Activated T-helper 1 cell treated with anti-CD3 and anti-CD28 coated beads, Interleukin-12 subunit alpha, Interleukin-12 subunit beta, Interleukin-2, Interleukin-4 antibody, amounts not matched to agents 30 ng/mL and 10 ng/mL and 1 ng/mL, durations not matched to agents 14 hours and 24 hours and 36 hours (primary cell): Measurements from ENCODE around the gene ELOVL3. TPM values are rescaled to one million over a fixed set of nuclear protein-coding genes. Genes with fewer than 3 reads are reported as not detected.
"Not testable (repeated sequence)": the region's sequence is repeated elsewhere in the genome, so short reads cannot be mapped to it uniquely, and the experiment has no call there.

Experiments
- DNase-seq: peaks from one replicate; pipeline ENCODE4 v3.0.0; 2021; ENCODE audit warnings: low spot score
- H3K27ac Mint-ChIP-seq: one replicate; pipeline ENCODE4 v1.8.0; 2021; ENCODE audit warnings: mild to moderate bottlenecking, mixed read lengths
- H3K27me3 Mint-ChIP-seq: one replicate; pipeline ENCODE4 v1.8.0; 2022; ENCODE audit warnings: mild to moderate bottlenecking, moderate library complexity, mixed read lengths; ENCODE audit not compliant: insufficient read depth
- H3K36me3 Mint-ChIP-seq: one replicate; pipeline ENCODE4 v1.8.0; 2021; ENCODE audit warnings: low read depth, mixed read lengths
- H3K4me1 Mint-ChIP-seq: one replicate; pipeline ENCODE4 v1.8.0; 2021; ENCODE audit warnings: low read depth, mixed read lengths
- H3K4me3 Mint-ChIP-seq: one replicate; pipeline ENCODE4 v1.8.0; 2021; ENCODE audit warnings: mild to moderate bottlenecking, moderate library complexity, mixed read lengths
- H3K9me3 Mint-ChIP-seq: one replicate; pipeline ENCODE4 v1.8.0; 2021; ENCODE audit warnings: mixed read lengths
- intact Hi-C: fragments of 100-400 bp; cut with micrococcal nuclease; formaldehyde crosslinking; loops from one replicate; pipeline ENCODE4 v1.15.1; 2024
- total RNA-seq: library from RNA; stranded (reverse); gene quantifications from 2 replicates; pipeline ENCODE4 v1.2.3, GENCODE V29; 2022

The ELOVL3 gene
- total RNA-seq, 1 donor from 2014 or later = 0.18 TPM

- Mint-ChIP-seq H3K9me3 (no peaks in the 10 kb centered on the region), H3K4me3 (peak overlapping the region; percentile 5), H3K4me1 (peaks cover 38% of the 10 kb centered on the region), H3K27ac (no peak overlapping the region), H3K27me3 (peaks cover 25% of the 10 kb centered on the region), H3K36me3 (peaks cover 14% of the 10 kb centered on the region)
- intact Hi-C loops = loop anchor here (10.0 kb wide), 1 partner anchor 471 kb away; the partner anchor contains the start of genes ARL3 and SFXN2
- DNase-seq = no peak
Measured at GRCh38 chr10:102243309-102243708, 17.2 kb downstream of the ELOVL3 start.

- Mint-ChIP-seq H3K4me1 (peaks cover 38% of the 10 kb centered on the region), H3K27me3 (peaks cover 9% of the 10 kb centered on the region), H3K4me3 (peak within 1 kb of the TSS; percentile 96), H3K9me3 (no peaks in the 10 kb centered on the region), H3K27ac (peak within 1 kb of the TSS; percentile 91), H3K36me3 (peaks cover 17% of the 10 kb centered on the region)
- intact Hi-C loops = loop anchor here (1.0 to 10.0 kb wide), 13 partner anchors 14 to 469 kb away; partner anchors contain the start of genes ACTR1A, ARL3, ARMH3 and CUEDC2
- DNase-seq = peak; percentile 90
Measured at GRCh38 chr10:102245082-102245931, 19.2 kb downstream of the ELOVL3 start, which contains the start of gene GBF1. TSS of gene GBF1 (plus strand) at chr10:102245532. CDS start at chr10:102258939, 13,407 bp downstream.

- Mint-ChIP-seq H3K27ac (peak overlapping the region; percentile 91), H3K4me3 (peak overlapping the region; percentile 96), H3K27me3 (peaks cover 8% of the 10 kb centered on the region), H3K36me3 (peaks cover 18% of the 10 kb centered on the region), H3K4me1 (peaks cover 38% of the 10 kb centered on the region), H3K9me3 (no peaks in the 10 kb centered on the region)
- DNase-seq = no peak
- intact Hi-C loops = loop anchor here (1.0 to 10.0 kb wide), 13 partner anchors 15 to 469 kb away; partner anchors contain the start of genes ACTR1A, ARL3, ARMH3 and CUEDC2
Measured at GRCh38 chr10:102245932-102246251, 19.8 kb downstream of the ELOVL3 start.

DNA sequence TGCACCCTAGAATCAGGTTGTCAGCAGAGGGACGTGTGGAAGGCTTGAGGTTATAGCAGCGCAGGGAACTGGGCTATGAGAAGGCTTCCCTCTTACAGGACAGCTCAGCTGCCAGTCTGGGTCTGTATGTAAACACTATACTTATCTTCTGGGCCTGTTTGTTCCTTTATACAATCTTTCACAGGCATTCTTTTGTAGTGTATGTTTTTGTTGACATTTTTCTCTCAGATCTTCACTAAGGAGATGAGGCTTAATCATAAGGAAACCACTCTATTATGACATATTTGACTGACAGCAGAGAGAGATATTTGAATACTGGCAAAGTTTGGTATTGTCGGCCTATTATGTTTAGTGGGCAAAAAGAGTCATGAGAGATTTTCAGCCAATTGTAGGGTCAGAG lies 20.2 kb downstream of the ELOVL3 start:
- H3K27me3 Mint-ChIP-seq = peaks cover 5% of the 10 kb centered on the region
- peaks cover 38% of the 10 kb centered on the region for H3K4me1 Mint-ChIP-seq
- H3K36me3 Mint-ChIP-seq = peaks cover 19% of the 10 kb centered on the region
- intact Hi-C loops = loop anchor here (10.0 kb wide), 1 partner anchor 469 kb away; the partner anchor contains the start of genes ARL3 and SFXN2
- H3K27ac Mint-ChIP-seq = peak overlapping the region; percentile 69
- no peak for DNase-seq
- peak overlapping the region; percentile 96 for H3K4me3 Mint-ChIP-seq
- H3K9me3 Mint-ChIP-seq = no peaks in the 10 kb centered on the region

GRCh38 chr10:102247734-102248133 lies 21.6 kb downstream of the ELOVL3 start:
- DNase-seq = no peak
- Mint-ChIP-seq H3K36me3 (peaks cover 19% of the 10 kb centered on the region), H3K4me1 (peaks cover 30% of the 10 kb centered on the region), H3K27ac (peak overlapping the region; percentile 4), H3K27me3 (no peaks in the 10 kb centered on the region), H3K4me3 (peak overlapping the region; percentile 96), H3K9me3 (no peaks in the 10 kb centered on the region)
- intact Hi-C loops = loop anchor here (10.0 kb wide), 1 partner anchor 467 kb away; the partner anchor contains the start of genes ARL3 and SFXN2

DNA sequence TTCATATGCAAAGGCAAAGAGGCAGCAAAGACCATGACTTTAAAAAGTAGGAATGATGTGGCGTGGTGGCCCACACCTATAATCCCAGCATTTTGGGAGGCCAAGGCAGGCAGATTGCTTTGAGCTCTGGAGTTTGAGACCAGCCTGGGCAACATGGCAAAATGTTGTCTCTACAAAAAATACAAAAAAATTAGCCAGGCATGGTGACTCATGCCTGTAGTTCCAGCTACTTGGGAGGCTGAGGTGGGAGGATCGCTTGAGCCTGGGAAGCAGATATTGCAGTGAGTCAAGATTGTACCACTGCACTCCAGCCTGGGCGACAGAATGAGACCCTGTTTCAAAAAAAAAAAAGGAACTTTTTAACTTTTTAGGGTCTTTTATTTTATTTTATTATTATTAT lies 26.4 kb downstream of the ELOVL3 start:
- intact Hi-C loops, DNase-seq, H3K9me3 Mint-ChIP-seq, H3K27me3 Mint-ChIP-seq, H3K4me3 Mint-ChIP-seq, H3K27ac Mint-ChIP-seq: not testable (repeated sequence)
- peaks cover 12% of the 10 kb centered on the region for H3K4me1 Mint-ChIP-seq
- H3K36me3 Mint-ChIP-seq = peaks cover 21% of the 10 kb centered on the region

GRCh38 chr10:102254426-102254825 lies 28.3 kb downstream of the ELOVL3 start:
- no peak for DNase-seq
- Mint-ChIP-seq H3K27ac (no peak overlapping the region), H3K27me3 (no peaks in the 10 kb centered on the region), H3K9me3 (no peaks in the 10 kb centered on the region), H3K36me3 (peaks cover 21% of the 10 kb centered on the region), H3K4me3 (no peak overlapping the region), H3K4me1 (peaks cover 5% of the 10 kb centered on the region)
- intact Hi-C loops = no loop called here

DNA sequence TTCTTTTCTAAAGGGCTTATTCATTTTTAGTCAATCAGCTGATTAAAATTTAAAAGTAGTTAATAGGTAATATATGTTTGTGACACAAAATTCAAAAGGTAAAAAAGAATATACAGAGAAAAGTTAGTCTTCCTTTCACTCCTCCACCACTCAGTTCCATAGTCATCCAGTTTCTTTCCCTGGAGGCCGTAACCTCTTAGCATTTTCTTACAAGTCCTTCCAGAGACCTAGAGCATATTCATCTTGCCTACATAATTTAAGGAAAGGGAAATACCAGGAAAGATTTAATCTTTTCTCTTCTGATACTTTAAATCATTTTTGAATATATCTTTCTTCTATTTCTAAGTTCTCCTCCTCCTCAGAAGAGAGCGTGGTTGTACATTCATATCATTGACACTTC lies 29.3 kb downstream of the ELOVL3 start:
- Mint-ChIP-seq H3K4me3 (no peak overlapping the region), H3K4me1 (peaks cover 5% of the 10 kb centered on the region), H3K27me3 (no peaks in the 10 kb centered on the region), H3K36me3 (peaks cover 26% of the 10 kb centered on the region), H3K9me3 (no peaks in the 10 kb centered on the region), H3K27ac (no peak overlapping the region)
- intact Hi-C loops = no loop called here
- no peak for DNase-seq

GRCh38 chr10:102261196-102261595 lies 35.1 kb downstream of the ELOVL3 start:
- intact Hi-C loops = no loop called here
- H3K9me3 Mint-ChIP-seq = no peaks in the 10 kb centered on the region
- H3K4me3 Mint-ChIP-seq = no peak overlapping the region
- H3K4me1 Mint-ChIP-seq = peaks cover 9% of the 10 kb centered on the region
- DNase-seq = no peak
- peaks cover 32% of the 10 kb centered on the region for H3K36me3 Mint-ChIP-seq
- H3K27ac Mint-ChIP-seq = no peak overlapping the region
- no peaks in the 10 kb centered on the region for H3K27me3 Mint-ChIP-seq

DNA sequence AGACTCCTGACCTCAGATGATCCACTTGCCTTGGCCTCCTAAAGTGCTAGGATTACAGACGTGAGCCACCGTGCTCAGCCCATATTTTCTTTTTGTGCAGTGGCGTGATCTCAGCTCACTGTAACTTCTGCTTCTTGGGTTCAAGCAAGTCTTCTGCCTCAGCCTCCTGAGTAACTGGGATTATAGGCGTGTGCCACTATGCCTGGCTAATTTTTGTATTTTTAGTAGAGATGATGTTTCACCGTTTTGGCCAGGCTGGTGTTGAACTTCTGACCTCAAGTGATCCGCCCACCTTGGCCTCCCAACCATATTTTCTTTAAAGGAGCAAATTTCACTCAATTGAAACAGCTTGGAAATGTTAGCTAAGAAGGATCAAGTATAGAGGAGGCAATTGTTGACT lies 35.7 kb downstream of the ELOVL3 start:
- no peak overlapping the region for H3K4me3 Mint-ChIP-seq
- intact Hi-C loops = no loop called here
- H3K27me3 Mint-ChIP-seq = no peaks in the 10 kb centered on the region
- H3K27ac Mint-ChIP-seq = no peak overlapping the region
- peaks cover 11% of the 10 kb centered on the region for H3K4me1 Mint-ChIP-seq
- H3K9me3 Mint-ChIP-seq = no peaks in the 10 kb centered on the region
- H3K36me3 Mint-ChIP-seq = peaks cover 33% of the 10 kb centered on the region
- DNase-seq = no peak

- H3K27me3 Mint-ChIP-seq = no peaks in the 10 kb centered on the region
- no peak for DNase-seq
- H3K9me3 Mint-ChIP-seq = no peaks in the 10 kb centered on the region
- no peak overlapping the region for H3K4me3 Mint-ChIP-seq
- intact Hi-C loops = no loop called here
- H3K36me3 Mint-ChIP-seq = peaks cover 38% of the 10 kb centered on the region
- no peak overlapping the region for H3K27ac Mint-ChIP-seq
- H3K4me1 Mint-ChIP-seq = peaks cover 21% of the 10 kb centered on the region
Measured at GRCh38 chr10:102262744-102263370, 36.8 kb downstream of the ELOVL3 start.

DNA sequence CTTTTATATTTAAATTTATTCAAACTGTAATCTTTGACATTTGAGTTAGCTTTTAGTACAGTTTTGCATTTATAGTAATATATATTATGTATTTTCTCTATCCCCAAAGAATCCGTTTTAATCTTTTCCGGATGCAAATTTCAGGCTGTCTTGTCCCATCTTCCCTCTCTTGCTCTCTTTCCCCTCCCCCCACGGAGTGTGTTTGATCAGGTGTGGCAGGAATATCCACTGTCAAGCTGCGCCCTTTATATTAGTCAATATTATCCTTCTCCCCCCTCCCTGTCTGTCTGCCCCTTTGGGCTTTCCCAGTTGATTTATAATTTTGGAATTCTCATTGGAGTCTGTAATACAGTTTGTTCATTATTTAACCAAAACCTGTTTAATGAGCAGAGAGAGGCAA lies 38.3 kb downstream of the ELOVL3 start:
- Mint-ChIP-seq H3K27me3 (no peaks in the 10 kb centered on the region), H3K9me3 (no peaks in the 10 kb centered on the region), H3K36me3 (peaks cover 36% of the 10 kb centered on the region), H3K4me3 (no peak overlapping the region), H3K4me1 (peaks cover 34% of the 10 kb centered on the region), H3K27ac (no peak overlapping the region)
- DNase-seq = no peak
- intact Hi-C loops = no loop called here

- intact Hi-C loops = no loop called here
- Mint-ChIP-seq H3K4me1 (peaks cover 35% of the 10 kb centered on the region), H3K36me3 (peaks cover 23% of the 10 kb centered on the region), H3K27me3 (no peaks in the 10 kb centered on the region), H3K27ac (peak overlapping the region; percentile 18), H3K9me3 (no peaks in the 10 kb centered on the region), H3K4me3 (no peak overlapping the region)
- no peak for DNase-seq
Measured at GRCh38 chr10:102266670-102267069, 40.6 kb downstream of the ELOVL3 start.
